Measurements from ENCODE around the gene FCN1.

Gene FCN1

DNA sequence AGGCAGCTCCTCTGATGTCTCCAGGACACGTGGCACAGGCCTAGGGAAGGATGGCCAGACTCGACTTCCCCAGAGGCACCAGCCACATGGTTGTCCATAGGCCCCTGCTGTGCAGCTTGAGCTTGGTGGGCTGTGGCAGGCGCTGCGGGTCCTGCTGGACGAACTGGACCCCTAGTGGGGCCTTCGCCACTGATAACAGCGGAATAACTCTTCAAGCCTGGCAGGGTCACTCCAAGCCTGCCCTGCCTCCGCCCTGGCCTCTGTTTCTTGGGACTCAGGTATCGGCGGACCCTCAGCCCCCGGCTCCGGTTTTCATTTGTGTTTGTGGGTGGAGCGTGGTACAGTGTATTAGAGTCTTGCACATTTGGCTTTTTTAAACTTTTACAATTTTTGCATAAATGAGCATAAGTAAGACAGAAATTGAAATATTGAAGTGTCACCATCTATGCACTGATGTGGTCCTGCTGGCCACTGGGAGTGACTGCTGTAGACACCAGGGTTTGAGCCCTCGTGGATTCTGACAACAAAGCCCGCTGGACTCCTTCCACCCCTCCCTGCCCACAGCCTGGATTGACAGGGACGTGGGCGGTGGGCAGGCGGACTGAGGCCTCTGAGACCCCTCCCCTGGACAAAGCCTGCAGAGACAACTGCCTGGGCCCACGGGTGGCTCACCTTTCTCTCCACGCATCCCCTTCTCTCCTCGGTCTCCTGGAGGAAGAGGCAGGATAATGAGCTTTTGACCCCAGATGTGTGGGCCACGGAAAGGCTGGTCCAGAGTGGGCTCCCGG is 3.8 kb downstream of the FCN1 start:
- no peak overlapping the region for H3K27ac ChIP-seq (replicated peaks; ENCODE audit: low read length)
- H3K36me3 ChIP-seq (replicated peaks in 1 of 2; ENCODE audit: control insufficient read depth in 2 of 2, insufficient read depth in 2 of 2, low read length in 2 of 2) = no peaks in the 10 kb centered on the region
- H3K9me3 ChIP-seq (replicated peaks in 1 of 2; ENCODE audit: control insufficient read depth in 2 of 2, insufficient read depth in 1 of 2, low read depth in 1 of 2, low read length in 2 of 2) = peaks cover 0 to 2% of the 10 kb centered on the region in 2 donors
- peak overlapping the region; percentile 66 for H3K9ac ChIP-seq (ENCODE audit: low read depth, low read length, poor library complexity)
- H3K14ac ChIP-seq (ENCODE audit: low read length) = peak overlapping the region; percentile 73
- peak overlapping the region; percentile 86 for H3K18ac ChIP-seq (ENCODE audit: low read length)
- DNase-seq (ENCODE audit: low spot score) = no peak
- no peak overlapping the region for H3K4ac ChIP-seq (ENCODE audit: low read length)
- H3K23ac ChIP-seq (ENCODE audit: low read depth, low read length, poor library complexity) = no peak overlapping the region
- peak overlapping the region; percentile 58 for H2AK5ac ChIP-seq (ENCODE audit: low read depth, low read length)
- no peak overlapping the region for H2BK15ac ChIP-seq (ENCODE audit: low read length)
- no peak overlapping the region for H2BK120ac ChIP-seq (ENCODE audit: low read depth, low read length)
- H3K4me2 ChIP-seq (ENCODE audit: insufficient read depth, low read length, poor library complexity, severe bottlenecking) = no peak overlapping the region
- H3K27me3 ChIP-seq (ENCODE audit: control insufficient read depth in 3 of 3, insufficient read depth in 3 of 3, low read depth in 1 of 3, low read length in 3 of 3) = no peaks in the 10 kb centered on the region
- no peak overlapping the region for H4K8ac ChIP-seq (ENCODE audit: low read depth, low read length)
- peak overlapping the region in 1 of 2 donors; percentile 37 for H3K4me3 ChIP-seq (ENCODE audit: low read length in 2 of 2)
- no CpG with 5 or more reads among the region's 23 CpGs for WGBS, 2 donors (ENCODE audit: extremely low coverage in 2 of 2, insufficient read length in 2 of 2, insufficient replicate concordance in 1 of 2)
- H2AFZ ChIP-seq (ENCODE audit: low read length) = no peak overlapping the region
- H2BK5ac ChIP-seq (ENCODE audit: low read length) = no peak overlapping the region
- H3K79me1 ChIP-seq (ENCODE audit: low read depth, low read length) = no peaks in the 10 kb centered on the region
- H2BK12ac ChIP-seq (ENCODE audit: low read length) = no peak overlapping the region
- H4K91ac ChIP-seq (ENCODE audit: low read depth, low read length, poor library complexity) = no peak overlapping the region
- no peaks in the 10 kb centered on the region for H3K4me1 ChIP-seq (ENCODE audit: control insufficient read depth in 2 of 2, insufficient read depth in 1 of 2, low read depth in 1 of 2, low read length in 2 of 2)

DNA sequence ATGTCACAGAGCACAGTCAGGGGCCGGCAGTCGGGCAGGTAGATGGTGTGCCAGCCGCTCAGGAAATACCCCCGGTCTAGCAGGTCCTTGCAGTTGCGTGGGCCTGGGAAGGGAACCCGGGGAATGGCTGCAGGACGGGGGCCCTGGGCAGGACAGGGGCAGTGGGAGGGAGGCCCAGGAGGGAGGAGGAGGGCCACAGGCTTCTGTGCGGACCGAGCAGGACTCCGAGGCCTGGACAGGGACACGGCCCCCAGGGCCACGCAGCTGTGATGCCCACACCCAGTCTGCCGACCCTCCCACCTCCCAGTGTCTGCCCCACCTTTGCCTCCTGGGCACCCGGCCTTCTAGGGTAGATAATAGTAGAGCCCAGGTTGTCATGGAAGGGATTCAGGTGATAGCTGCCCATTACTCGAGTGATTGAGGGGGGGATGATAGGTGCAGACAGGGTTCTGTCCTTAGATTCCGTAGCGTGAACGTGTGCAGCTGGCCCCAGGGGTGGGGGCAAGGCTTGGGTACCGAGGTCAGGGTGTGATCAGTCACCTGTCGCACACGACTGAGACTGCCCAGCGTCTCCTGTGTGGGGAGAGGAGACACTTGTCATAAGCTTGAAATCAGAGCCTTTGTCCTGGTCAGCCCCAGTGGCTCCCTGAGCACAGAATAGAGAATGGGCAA is 4.5 kb downstream of the FCN1 start:
- Histone ChIP-seq H3K9me3 (replicated peaks in 1 of 2; ENCODE audit: control insufficient read depth in 2 of 2, insufficient read depth in 1 of 2, low read depth in 1 of 2, low read length in 2 of 2) (no peaks in the 10 kb centered on the region), H3K23ac (ENCODE audit: low read depth, low read length, poor library complexity) (no peak overlapping the region), H3K27ac (replicated peaks; ENCODE audit: low read length) (no peak overlapping the region), H3K9ac (ENCODE audit: low read depth, low read length, poor library complexity) (peak overlapping the region; percentile 66), H3K27me3 (ENCODE audit: control insufficient read depth in 3 of 3, insufficient read depth in 3 of 3, low read depth in 1 of 3, low read length in 3 of 3) (no peaks in the 10 kb centered on the region), H3K18ac (ENCODE audit: low read length) (peak overlapping the region; percentile 86), H2AFZ (ENCODE audit: low read length) (no peak overlapping the region), H3K4me2 (ENCODE audit: insufficient read depth, low read length, poor library complexity, severe bottlenecking) (no peak overlapping the region), H2BK120ac (ENCODE audit: low read depth, low read length) (no peak overlapping the region), H3K36me3 (replicated peaks in 1 of 2; ENCODE audit: control insufficient read depth in 2 of 2, insufficient read depth in 2 of 2, low read length in 2 of 2) (no peaks in the 10 kb centered on the region), H3K79me1 (ENCODE audit: low read depth, low read length) (no peaks in the 10 kb centered on the region), H4K8ac (ENCODE audit: low read depth, low read length) (no peak overlapping the region), H2BK5ac (ENCODE audit: low read length) (no peak overlapping the region), H2AK5ac (ENCODE audit: low read depth, low read length) (peak overlapping the region; percentile 58), H3K14ac (ENCODE audit: low read length) (peak overlapping the region; percentile 73), H2BK12ac (ENCODE audit: low read length) (no peak overlapping the region), H3K4me1 (ENCODE audit: control insufficient read depth in 2 of 2, insufficient read depth in 1 of 2, low read depth in 1 of 2, low read length in 2 of 2) (no peaks in the 10 kb centered on the region), H3K4me3 (ENCODE audit: low read length in 2 of 2) (no peak overlapping the region), H4K91ac (ENCODE audit: low read depth, low read length, poor library complexity) (no peak overlapping the region), H2BK15ac (ENCODE audit: low read length) (peak overlapping the region; percentile 55), H3K4ac (ENCODE audit: low read length) (no peak overlapping the region)
- no CpG with 5 or more reads among the region's 22 CpGs for WGBS, 2 donors (ENCODE audit: extremely low coverage in 2 of 2, insufficient read length in 2 of 2, insufficient replicate concordance in 1 of 2)
- no peak for DNase-seq (ENCODE audit: low spot score)

DNA sequence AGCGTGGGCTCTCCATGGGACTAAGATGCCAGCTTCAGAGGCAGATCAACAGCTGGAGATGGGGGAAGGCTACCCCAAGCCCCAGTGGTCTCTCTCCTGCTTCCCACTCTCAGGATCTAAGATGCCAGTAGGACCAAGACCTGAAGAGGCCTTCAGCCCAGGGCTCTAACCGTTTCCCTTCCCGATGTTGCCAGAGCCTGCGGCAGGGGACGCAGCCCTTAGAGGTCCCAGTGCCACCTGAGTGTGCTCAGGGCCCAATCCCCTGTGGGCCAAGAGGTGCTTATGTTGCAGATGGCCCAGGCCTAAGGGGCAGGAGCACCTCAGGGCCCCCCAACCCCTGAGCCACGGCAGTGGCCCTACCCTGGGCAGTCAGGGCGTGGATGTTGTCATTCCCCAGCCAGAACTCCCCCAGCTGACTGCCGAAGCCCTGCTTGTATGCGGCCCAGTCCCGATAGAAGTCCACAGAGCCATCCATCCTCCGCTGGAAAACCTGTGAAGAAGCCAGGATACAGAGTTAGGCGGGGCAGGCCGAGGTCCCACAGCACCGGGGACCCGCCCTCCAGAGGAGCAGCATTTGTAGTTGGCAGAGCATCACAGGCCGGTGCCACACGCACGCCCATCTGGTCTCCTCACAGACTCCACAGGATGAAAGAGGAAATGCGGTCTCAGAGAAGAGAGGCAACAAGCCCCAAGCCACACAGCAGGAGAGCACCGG is 5.4 kb downstream of the FCN1 start:
- H2AK5ac ChIP-seq (ENCODE audit: low read depth, low read length) = peak overlapping the region; percentile 42
- H3K4me2 ChIP-seq (ENCODE audit: insufficient read depth, low read length, poor library complexity, severe bottlenecking) = no peak overlapping the region
- H3K4me3 ChIP-seq (ENCODE audit: low read length in 2 of 2) = no peak overlapping the region
- no peak overlapping the region for H2BK15ac ChIP-seq (ENCODE audit: low read length)
- H3K18ac ChIP-seq (ENCODE audit: low read length) = peak overlapping the region; percentile 65
- no CpG with 5 or more reads among the region's 20 CpGs for WGBS, 2 donors (ENCODE audit: extremely low coverage in 2 of 2, insufficient read length in 2 of 2, insufficient replicate concordance in 1 of 2)
- peak overlapping the region; percentile 58 for H3K14ac ChIP-seq (ENCODE audit: low read length)
- H2BK12ac ChIP-seq (ENCODE audit: low read length) = no peak overlapping the region
- H3K9me3 ChIP-seq (replicated peaks in 1 of 2; ENCODE audit: control insufficient read depth in 2 of 2, insufficient read depth in 1 of 2, low read depth in 1 of 2, low read length in 2 of 2) = no peaks in the 10 kb centered on the region
- H3K9ac ChIP-seq (ENCODE audit: low read depth, low read length, poor library complexity) = no peak overlapping the region
- no peak for DNase-seq (ENCODE audit: low spot score)
- H4K8ac ChIP-seq (ENCODE audit: low read depth, low read length) = no peak overlapping the region
- no peak overlapping the region for H3K27ac ChIP-seq (replicated peaks; ENCODE audit: low read length)
- no peaks in the 10 kb centered on the region for H3K36me3 ChIP-seq (replicated peaks in 1 of 2; ENCODE audit: control insufficient read depth in 2 of 2, insufficient read depth in 2 of 2, low read length in 2 of 2)
- H3K4ac ChIP-seq (ENCODE audit: low read length) = peak overlapping the region; percentile 69
- H3K79me1 ChIP-seq (ENCODE audit: low read depth, low read length) = no peaks in the 10 kb centered on the region
- H3K4me1 ChIP-seq (ENCODE audit: control insufficient read depth in 2 of 2, insufficient read depth in 1 of 2, low read depth in 1 of 2, low read length in 2 of 2) = no peaks in the 10 kb centered on the region
- H3K23ac ChIP-seq (ENCODE audit: low read depth, low read length, poor library complexity) = no peak overlapping the region
- H2BK120ac ChIP-seq (ENCODE audit: low read depth, low read length) = no peak overlapping the region
- H4K91ac ChIP-seq (ENCODE audit: low read depth, low read length, poor library complexity) = no peak overlapping the region
- H2BK5ac ChIP-seq (ENCODE audit: low read length) = no peak overlapping the region
- H3K27me3 ChIP-seq (ENCODE audit: control insufficient read depth in 3 of 3, insufficient read depth in 3 of 3, low read depth in 1 of 3, low read length in 3 of 3) = no peaks in the 10 kb centered on the region
- no peak overlapping the region for H2AFZ ChIP-seq (ENCODE audit: low read length)

All from neuronal stem cell (in vitro differentiated cells).